ENCODE results near the gene KRTAP12-4.

GRCh38 chr21:44636209-44637017, 18.0 kb downstream of the KRTAP12-4 start:
- TF ChIP-seq CTCF (IDR thresholded peaks at IDR 0.05), result no peak
- TF ChIP-seq POLR2A (IDR thresholded peaks at IDR 0.05), result no peak
